ENCODE results near the gene NELFA. TPM values are rescaled to one million over a fixed set of nuclear protein-coding genes. Genes with fewer than 3 reads are reported as not detected.

The NELFA gene
- total RNA-seq, 3 donors from 2014 or later (not counting 1 experiment from before 2014, with no cell fraction given) = 38.7 to 47.6 (median 46.0) TPM

- peaks cover 45% of the 10 kb centered on the region for H3K36me3 Mint-ChIP-seq
These were observed 10.5 kb downstream of the NELFA start for GRCh38 chr4:1998296-1998695.

GRCh38 chr4:1997712-1998111 is 11.1 kb downstream of the NELFA start:
- DNase-seq = no peak

More at GRCh38 chr4:1998296-1998695, 10.5 kb downstream of the NELFA start:
- Histone ChIP-seq H3K9me3 (ENCODE audit: control insufficient read depth, insufficient read depth, low read length) (peaks cover 8% of the 10 kb centered on the region), H3K27me3 (ENCODE audit: control insufficient read depth, insufficient read depth, low read length) (no peaks in the 10 kb centered on the region), H3K27ac (ENCODE audit: low read length) (no peak overlapping the region), H3K4me3 (ENCODE audit: low read length) (no peak overlapping the region), H3K4me1 (ENCODE audit: control insufficient read depth, insufficient read depth, low read length) (no peaks in the 10 kb centered on the region), H3K36me3 (ENCODE audit: control insufficient read depth, insufficient read depth, low read length) (no peaks in the 10 kb centered on the region)
- H3K4me3 Mint-ChIP-seq = no peak overlapping the region
- peaks cover 57 to 61% of the 10 kb centered on the region in 2 donors for H3K4me1 Mint-ChIP-seq
- TF ChIP-seq CTCF (IDR thresholded peaks at IDR 0.05) = no peak
- peaks cover 9 to 11% of the 10 kb centered on the region in 2 donors for H3K9me3 Mint-ChIP-seq
- ATAC-seq = no peak
- intact Hi-C loops (cut with micrococcal nuclease) = no loop called here
- no peak overlapping the region for H3K27ac Mint-ChIP-seq
- 97% methylated on average over 7 of the region's 7 CpGs for WGBS (ENCODE audit: insufficient coverage)
- H3K27me3 Mint-ChIP-seq (ENCODE audit: low read depth in 2 of 2) = no peaks in the 10 kb centered on the region
- DNase-seq = no peak

GRCh38 chr4:1996866-1997611 is 11.7 kb downstream of the NELFA start:
- Mint-ChIP-seq H3K9me3 (peaks cover 9 to 11% of the 10 kb centered on the region in 2 donors), H3K27me3 (ENCODE audit: low read depth in 2 of 2) (no peaks in the 10 kb centered on the region), H3K4me1 (peaks cover 45 to 50% of the 10 kb centered on the region in 2 donors), H3K27ac (no peak overlapping the region), H3K4me3 (no peak overlapping the region), H3K36me3 (peaks cover 45% of the 10 kb centered on the region)
- no peaks in the 10 kb centered on the region for H3K4me1 ChIP-seq (ENCODE audit: control insufficient read depth, insufficient read depth, low read length)
- WGBS (ENCODE audit: insufficient coverage) = 100% methylated on average over 1 of the region's 3 CpGs
- ATAC-seq (no peak), DNase-seq (no peak)
- H3K4me3 ChIP-seq (ENCODE audit: low read length) = no peak overlapping the region
- TF ChIP-seq CTCF (IDR thresholded peaks at IDR 0.05) = no peak
- intact Hi-C loops (cut with micrococcal nuclease) = no loop called here
- no peaks in the 10 kb centered on the region for H3K36me3 ChIP-seq (ENCODE audit: control insufficient read depth, insufficient read depth, low read length)
- no peaks in the 10 kb centered on the region for H3K27me3 ChIP-seq (ENCODE audit: control insufficient read depth, insufficient read depth, low read length)
- H3K9me3 ChIP-seq (ENCODE audit: control insufficient read depth, insufficient read depth, low read length) = peaks cover 8% of the 10 kb centered on the region
- no peak overlapping the region for H3K27ac ChIP-seq (ENCODE audit: low read length)

More at GRCh38 chr4:1997712-1998111, 11.1 kb downstream of the NELFA start:
- 96% methylated on average over 4 of the region's 4 CpGs for WGBS (ENCODE audit: insufficient coverage)
- H3K9me3 Mint-ChIP-seq = peaks cover 9 to 11% of the 10 kb centered on the region in 2 donors
- H3K36me3 Mint-ChIP-seq = peaks cover 45% of the 10 kb centered on the region
- intact Hi-C loops (cut with micrococcal nuclease) = no loop called here
- Histone ChIP-seq H3K9me3 (ENCODE audit: control insufficient read depth, insufficient read depth, low read length) (peaks cover 8% of the 10 kb centered on the region), H3K4me1 (ENCODE audit: control insufficient read depth, insufficient read depth, low read length) (no peaks in the 10 kb centered on the region), H3K27ac (ENCODE audit: low read length) (no peak overlapping the region), H3K36me3 (ENCODE audit: control insufficient read depth, insufficient read depth, low read length) (no peaks in the 10 kb centered on the region), H3K27me3 (ENCODE audit: control insufficient read depth, insufficient read depth, low read length) (no peaks in the 10 kb centered on the region), H3K4me3 (ENCODE audit: low read length) (no peak overlapping the region)
- TF ChIP-seq CTCF (IDR thresholded peaks at IDR 0.05) = no peak
- no peak overlapping the region for H3K27ac Mint-ChIP-seq
- H3K4me1 Mint-ChIP-seq = peaks cover 52 to 57% of the 10 kb centered on the region in 2 donors
- no peaks in the 10 kb centered on the region for H3K27me3 Mint-ChIP-seq (ENCODE audit: low read depth in 2 of 2)
- ATAC-seq = no peak
- no peak overlapping the region for H3K4me3 Mint-ChIP-seq
